KBM-7 (cell line): ENCODE data around the gene ENOX2.

Source experiments
- DNase-seq: peaks from one replicate; pipeline ENCODE4 v3.0.0-alpha.2; 2015
- in situ Hi-C: fragments of 300-500 bp; cut with MboI; formaldehyde crosslinking; loops from 2 replicates; pipeline ENCODE4 v1.14.3; 2020; ENCODE audit warnings: low sequenced_read_pairs, low pct_unique_long_range_greater_than_20kb, mixed read lengths

Gene ENOX2

GRCh38 chrX:130606425-130606824, 296.6 kb downstream of the ENOX2 start:
- DNase-seq, result no peak
- in situ Hi-C loops, result no loop called here

- DNase-seq, result no peak
- in situ Hi-C loops, result no loop called here
Measured at GRCh38 chrX:130604882-130605281, 298.1 kb downstream of the ENOX2 start.

- in situ Hi-C loops, result no loop called here
- no peak for DNase-seq
Measured at GRCh38 chrX:130594453-130594916, 308.5 kb downstream of the ENOX2 start.

GRCh38 chrX:130593911-130594310, 309.1 kb downstream of the ENOX2 start:
- in situ Hi-C loops, result no loop called here
- DNase-seq, result no peak

- in situ Hi-C loops, result no loop called here
- no peak for DNase-seq
Measured at GRCh38 chrX:130592204-130592603, 310.8 kb downstream of the ENOX2 start.

GRCh38 chrX:130578906-130579305, 324.1 kb downstream of the ENOX2 start:
- DNase-seq, result no peak
- in situ Hi-C loops, result no loop called here

GRCh38 chrX:130577431-130577830, 325.6 kb downstream of the ENOX2 start:
- DNase-seq, result no peak
- in situ Hi-C loops, result no loop called here

GRCh38 chrX:130575831-130576389, 327.1 kb downstream of the ENOX2 start:
- in situ Hi-C loops, result no loop called here
- DNase-seq, result peak; percentile 27
